T1000 (cell line): ENCODE data around the gene CALR3.

Source experiments
- DNase-seq: peaks from one replicate; lab custom pipeline; 2025; ENCODE audit warnings: mixed read lengths; lab: John Stamatoyannopoulos, UW

The CALR3 gene

DNA sequence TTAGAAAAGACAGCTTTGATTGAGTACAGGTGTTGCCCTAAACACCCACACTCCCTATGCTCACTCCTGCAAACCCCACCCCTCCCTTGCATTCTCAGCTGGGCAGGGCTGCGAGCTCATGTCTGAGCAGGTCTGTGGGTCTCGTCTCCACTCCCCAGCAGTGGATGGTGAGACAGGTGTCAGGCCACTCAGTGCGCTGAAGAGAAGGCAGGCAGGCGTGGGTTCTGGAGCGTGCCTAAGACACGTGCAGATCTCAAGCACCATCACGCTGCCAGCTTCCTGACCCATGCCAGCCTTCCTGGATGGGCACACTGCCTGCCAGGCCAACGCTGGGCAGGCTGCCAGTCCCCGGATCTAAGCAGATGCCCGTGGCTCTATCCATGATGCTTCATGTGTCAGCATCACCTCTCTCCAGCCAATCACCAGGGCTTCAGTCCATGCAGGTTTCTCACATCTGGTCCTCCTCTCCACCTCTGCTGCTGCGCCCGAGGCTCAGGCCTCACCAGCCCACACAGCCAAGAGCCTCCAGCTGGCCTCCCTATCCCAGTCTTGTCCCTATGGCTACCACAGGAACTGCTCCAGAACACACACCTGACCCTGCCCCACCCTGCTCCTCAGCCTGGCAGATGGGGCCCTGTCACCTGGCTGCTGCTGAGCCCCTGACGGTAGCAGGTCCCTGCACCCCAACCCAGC is 66.8 kb downstream of the CALR3 start:
- DNase-seq = no peak
